ENCODE results near the gene HCN2.

DNA sequence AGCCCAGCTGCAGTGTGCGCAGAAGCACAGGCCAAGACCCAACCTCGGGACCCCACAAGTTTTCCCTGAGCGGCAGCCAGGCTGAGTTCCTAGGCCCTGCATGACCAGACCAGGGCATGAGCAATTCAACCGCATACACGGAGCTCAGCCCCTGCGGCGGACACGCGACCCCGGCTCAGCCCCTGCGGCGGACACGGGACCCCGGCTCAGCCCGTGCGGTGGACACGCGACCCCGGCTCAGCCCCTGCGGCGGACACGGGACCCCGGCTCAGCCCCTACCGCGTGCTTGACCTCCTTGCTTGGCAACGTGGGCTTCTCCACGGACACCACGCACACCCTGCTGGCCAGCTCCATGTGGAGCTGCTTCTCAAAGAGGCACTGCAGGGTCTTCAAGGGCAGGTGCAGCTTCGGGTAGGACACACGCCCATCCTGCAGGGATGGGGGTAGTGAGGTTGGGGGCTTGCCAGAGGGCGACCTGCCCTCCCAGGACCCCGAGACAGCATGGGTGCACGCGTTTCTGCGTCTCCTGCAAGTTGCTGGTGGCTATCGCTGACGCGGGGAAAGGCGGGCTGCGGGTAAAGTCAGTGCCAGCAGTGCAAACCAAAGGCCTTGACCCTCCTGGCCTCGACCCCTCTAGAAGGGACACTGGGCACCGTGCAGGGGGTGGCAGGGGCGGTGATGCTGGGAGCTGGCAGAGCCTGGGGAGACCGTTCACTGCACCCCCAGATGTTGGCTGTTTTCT, 33.7 kb downstream of the HCN2 start:
- TF ChIP-seq, protein P1, sequence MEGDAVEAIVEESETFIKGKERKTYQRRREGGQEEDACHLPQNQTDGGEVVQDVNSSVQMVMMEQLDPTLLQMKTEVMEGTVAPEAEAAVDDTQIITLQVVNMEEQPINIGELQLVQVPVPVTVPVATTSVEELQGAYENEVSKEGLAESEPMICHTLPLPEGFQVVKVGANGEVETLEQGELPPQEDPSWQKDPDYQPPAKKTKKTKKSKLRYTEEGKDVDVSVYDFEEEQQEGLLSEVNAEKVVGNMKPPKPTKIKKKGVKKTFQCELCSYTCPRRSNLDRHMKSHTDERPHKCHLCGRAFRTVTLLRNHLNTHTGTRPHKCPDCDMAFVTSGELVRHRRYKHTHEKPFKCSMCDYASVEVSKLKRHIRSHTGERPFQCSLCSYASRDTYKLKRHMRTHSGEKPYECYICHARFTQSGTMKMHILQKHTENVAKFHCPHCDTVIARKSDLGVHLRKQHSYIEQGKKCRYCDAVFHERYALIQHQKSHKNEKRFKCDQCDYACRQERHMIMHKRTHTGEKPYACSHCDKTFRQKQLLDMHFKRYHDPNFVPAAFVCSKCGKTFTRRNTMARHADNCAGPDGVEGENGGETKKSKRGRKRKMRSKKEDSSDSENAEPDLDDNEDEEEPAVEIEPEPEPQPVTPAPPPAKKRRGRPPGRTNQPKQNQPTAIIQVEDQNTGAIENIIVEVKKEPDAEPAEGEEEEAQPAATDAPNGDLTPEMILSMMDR (IDR thresholded peaks at IDR 0.05; ENCODE audit: low read length): no peak
- TF ChIP-seq EZH2 (IDR thresholded peaks at IDR 0.05; ENCODE audit: borderline replicate concordance, low read length): no peak

Measured in OCI-LY1 (cell line).